H9 (cell line): ENCODE results near the gene DGCR2. TPM values are rescaled to one million over a fixed set of nuclear protein-coding genes. Genes with fewer than 3 reads are reported as not detected.

Source experiments
- DNase-seq: peaks from one replicate; pipeline ENCODE4 v3.0.0-alpha.2; 2017
- H2AFZ ChIP-seq: one replicate; pipeline ENCODE4 v1.6.1; 2013; ENCODE audit warnings: mild to moderate bottlenecking, low read length, control low read depth, moderate library complexity
- H2AK5ac ChIP-seq: 2 replicates; pipeline ENCODE4 v1.6.1; 2013; ENCODE audit warnings: low read length, control low read depth, mixed read lengths; ENCODE audit not compliant: insufficient read length
- H2BK120ac ChIP-seq: one replicate; pipeline ENCODE4 v1.6.1; 2013; ENCODE audit warnings: low read depth, mild to moderate bottlenecking, low read length, control low read depth, inconsistent platforms; ENCODE audit not compliant: poor library complexity, severe bottlenecking
- H2BK12ac ChIP-seq: 2 replicates; pipeline ENCODE4 v1.6.1; 2013; ENCODE audit warnings: low read length, control low read depth, mixed read lengths, low read depth; ENCODE audit not compliant: insufficient read length
- H2BK15ac ChIP-seq: 2 replicates; pipeline ENCODE4 v1.6.1; 2013; ENCODE audit warnings: low read depth, low read length, control low read depth
- H2BK20ac ChIP-seq: one replicate; pipeline ENCODE4 v1.6.1; 2013; ENCODE audit warnings: low read depth, mild to moderate bottlenecking, low read length, control low read depth, inconsistent platforms; ENCODE audit not compliant: poor library complexity, severe bottlenecking
- H2BK5ac ChIP-seq: 2 replicates; pipeline ENCODE4 v1.6.1; 2013; ENCODE audit warnings: low read length, control low read depth, mixed read lengths; ENCODE audit not compliant: insufficient read length
- H3K14ac ChIP-seq: 2 replicates; pipeline ENCODE4 v1.6.1; 2013; ENCODE audit warnings: low read length, control low read depth; ENCODE audit not compliant: insufficient read depth
- H3K18ac ChIP-seq: 2 replicates; pipeline ENCODE4 v1.6.1; 2013; ENCODE audit warnings: low read depth, mild to moderate bottlenecking, mixed read lengths, low read length, control low read depth; ENCODE audit not compliant: insufficient read length
- H3K23ac ChIP-seq: 2 replicates; pipeline ENCODE4 v1.6.1; 2013; ENCODE audit warnings: low read length, control low read depth, mixed read lengths, low read depth; ENCODE audit not compliant: insufficient read length
- H3K23me2 ChIP-seq: 2 replicates; pipeline ENCODE4 v1.6.1; 2013; ENCODE audit warnings: low read depth, mild to moderate bottlenecking, mixed read lengths, low read length, control low read depth; ENCODE audit not compliant: insufficient read length, poor library complexity, severe bottlenecking
- H3K27ac ChIP-seq: 2 replicates; pipeline ENCODE4 v1.5.1; 2013; ENCODE audit warnings: low read length, control low read depth, mixed read lengths, low read depth; ENCODE audit not compliant: insufficient read length
- H3K27me3 ChIP-seq: 2 replicates; pipeline ENCODE4 v1.6.1; 2013; ENCODE audit warnings: low read length, control low read depth, inconsistent platforms; ENCODE audit not compliant: insufficient read depth
- H3K4ac ChIP-seq: 2 replicates; pipeline ENCODE4 v1.6.1; 2013; ENCODE audit warnings: low read depth, mild to moderate bottlenecking, control low read depth, inconsistent platforms, low read length, moderate library complexity
- H3K4me1 ChIP-seq: 2 replicates; pipeline ENCODE4 v1.6.1; 2013; ENCODE audit warnings: low read length, control low read depth, inconsistent platforms; ENCODE audit not compliant: insufficient read depth
- H3K4me2 ChIP-seq: 2 replicates; pipeline ENCODE4 v1.6.1; 2013; ENCODE audit warnings: low read length, control low read depth, mixed read lengths; ENCODE audit not compliant: insufficient read length, insufficient read depth
- H3K56ac ChIP-seq: 2 replicates; pipeline ENCODE4 v1.6.1; 2013; ENCODE audit warnings: low read depth, mild to moderate bottlenecking, mixed read lengths, low read length, control low read depth; ENCODE audit not compliant: insufficient read length
- H3K79me1 ChIP-seq: 2 replicates; pipeline ENCODE4 v1.6.1; 2013; ENCODE audit warnings: low read depth, mild to moderate bottlenecking, moderate library complexity, low read length, control low read depth, inconsistent platforms; ENCODE audit not compliant: insufficient read depth, poor library complexity, severe bottlenecking
- H3K79me2 ChIP-seq: 2 replicates; pipeline ENCODE4 v1.6.1; 2013; ENCODE audit warnings: low read length, control low read depth, inconsistent platforms; ENCODE audit not compliant: insufficient read depth
- H3K9ac ChIP-seq: 2 replicates; pipeline ENCODE4 v1.6.1; 2013; ENCODE audit warnings: low read length, control low read depth, mixed read lengths; ENCODE audit not compliant: insufficient read length; ENCODE audit errors: extremely low read depth
- H3K9me3 ChIP-seq: one replicate; pipeline ENCODE4 v1.6.1; 2013; ENCODE audit warnings: low read depth, low read length, inconsistent platforms; ENCODE audit not compliant: control insufficient read depth
- H3T11ph ChIP-seq: one replicate; pipeline ENCODE4 v1.6.1; 2013; ENCODE audit warnings: mild to moderate bottlenecking, low read length, control low read depth, inconsistent platforms
- H4K20me1 ChIP-seq: one replicate; pipeline ENCODE4 v1.6.1; 2013; ENCODE audit not compliant: control insufficient read depth, insufficient read length, insufficient read depth
- H4K5ac ChIP-seq: 2 replicates; pipeline ENCODE4 v1.6.1; 2013; ENCODE audit warnings: low read depth, mild to moderate bottlenecking, mixed read lengths, low read length, control low read depth; ENCODE audit not compliant: insufficient read length
- H4K8ac ChIP-seq: replicated peaks from 2 replicates; pipeline ENCODE4 v1.6.1; 2013; ENCODE audit warnings: low read length, control low read depth, mixed read lengths, low read depth; ENCODE audit not compliant: insufficient read length
- H4K91ac ChIP-seq: 2 replicates; pipeline ENCODE4 v1.6.1; 2013; ENCODE audit warnings: low read depth, mild to moderate bottlenecking, moderate library complexity, mixed read lengths, low read length, control low read depth; ENCODE audit not compliant: insufficient read length
- H3K27ac Mint-ChIP-seq, 3 experiments: 2 replicates in 2 of 3; 3 replicates in 1 of 3; pipeline ENCODE4 v1.8.0; 2020 to 2021; ENCODE audit warnings: mixed read lengths in 3 of 3, mild to moderate bottlenecking in 1 of 3, moderate library complexity in 1 of 3
- H3K27me3 Mint-ChIP-seq: 2 replicates; pipeline ENCODE4 v1.8.0; 2021; ENCODE audit warnings: low read depth, mild to moderate bottlenecking, moderate library complexity, mixed read lengths
- H3K36me3 Mint-ChIP-seq, 3 experiments: 2 replicates in 2 of 3; 3 replicates in 1 of 3; pipeline ENCODE4 v1.8.0; 2020 to 2021; ENCODE audit warnings: low read depth in 3 of 3, mixed read lengths in 3 of 3; ENCODE audit not compliant: insufficient read depth in 1 of 3
- H3K4me1 Mint-ChIP-seq, 2 experiments: 2 replicates each; pipeline ENCODE4 v1.8.0; 2020; ENCODE audit warnings: mixed read lengths in 2 of 2
- H3K4me3 Mint-ChIP-seq, 2 experiments: 2 replicates in 1 of 2; 3 replicates in 1 of 2; pipeline ENCODE4 v1.8.0; 2020 to 2021; ENCODE audit warnings: mild to moderate bottlenecking in 2 of 2, mixed read lengths in 2 of 2, moderate library complexity in 1 of 2
- H3K9me3 Mint-ChIP-seq, 2 experiments: 2 replicates in 1 of 2; 3 replicates in 1 of 2; pipeline ENCODE4 v1.8.0; 2020; ENCODE audit warnings: mild to moderate bottlenecking in 2 of 2, mixed read lengths in 2 of 2, moderate library complexity in 1 of 2
- CTCF ChIP-seq: fragments of 200-600 bp; sonication (generic); conservative IDR thresholded peaks from 3 replicates; pipeline ENCODE4 v1.8.0; 2021; ENCODE audit warnings: antibody characterized with exemption, mild to moderate bottlenecking
- total RNA-seq: library from RNA; stranded (reverse); gene quantifications from 2 replicates; pipeline ENCODE4 v1.2.1, GENCODE V29; 2021

Gene DGCR2
- total RNA-seq, 1 experiment from 2014 or later, result 47.2 TPM

GRCh38 chr22:19003508-19003907, 118.7 kb downstream of the DGCR2 start:
- no peak for TF ChIP-seq CTCF
- H3K4ac ChIP-seq, result no peak overlapping the region
- H3K4me3 Mint-ChIP-seq, result no peak overlapping the region
- H2BK5ac ChIP-seq, result no peak overlapping the region
- no peaks in the 10 kb centered on the region for H3K79me2 ChIP-seq
- H2BK120ac ChIP-seq, result no peak overlapping the region
- no peak overlapping the region for H4K5ac ChIP-seq
- no peaks in the 10 kb centered on the region for H3K23me2 ChIP-seq
- H3K4me1 ChIP-seq, result no peaks in the 10 kb centered on the region
- no peaks in the 10 kb centered on the region for H4K20me1 ChIP-seq
- H3K4me2 ChIP-seq, result no peak overlapping the region
- H3K4me1 Mint-ChIP-seq, result peaks cover 9% of the 10 kb centered on the region in 2 experiments
- no peak overlapping the region for H3T11ph ChIP-seq
- H3K14ac ChIP-seq, result no peak overlapping the region
- no peak overlapping the region for H2AK5ac ChIP-seq
- H3K56ac ChIP-seq, result no peak overlapping the region
- H3K9ac ChIP-seq, result no peak overlapping the region
- H3K36me3 Mint-ChIP-seq, result no peaks in the 10 kb centered on the region
- no peaks in the 10 kb centered on the region for H3K27me3 ChIP-seq
- H3K9me3 ChIP-seq, result no peaks in the 10 kb centered on the region
- no peak overlapping the region for H3K23ac ChIP-seq
- no peak overlapping the region for H3K27ac Mint-ChIP-seq
- no peak overlapping the region for H2BK12ac ChIP-seq
- H2AFZ ChIP-seq, result no peak overlapping the region
- no peak overlapping the region for H4K91ac ChIP-seq
- H2BK20ac ChIP-seq, result no peak overlapping the region
- H4K8ac ChIP-seq, result no peak overlapping the region
- no peak overlapping the region for H3K27ac ChIP-seq
- DNase-seq, result no peak
- no peaks in the 10 kb centered on the region; a peak in 1 of 5 replicates for H3K9me3 Mint-ChIP-seq
- H3K27me3 Mint-ChIP-seq, result peaks cover 28% of the 10 kb centered on the region
- no peaks in the 10 kb centered on the region for H3K79me1 ChIP-seq
- no peak overlapping the region for H3K18ac ChIP-seq
- no peak overlapping the region for H2BK15ac ChIP-seq
